Calu3 (cell line): Measurements from ENCODE around the gene CDH4. TPM values are rescaled to one million over a fixed set of nuclear protein-coding genes. Genes with fewer than 3 reads are reported as not detected.

ENCODE experiments used
- BruUV-seq: library from RNA; stranded (reverse); fragments of 400-500 nt; replicated peaks from 2 replicates; lab custom pipeline; 2021; lab: Mats Ljungman, UMichigan
- CTCF ChIA-PET: fragments of 300-600 bp; sonication (Branson Sonifier 250); formaldehyde crosslinking; loops from one replicate; lab custom pipeline; 2022; ENCODE audit warnings: antibody characterized with exemption; lab: Charles Lee
- DNase-seq: peaks from one replicate; pipeline ENCODE4 v3.0.0; 2022
- H3K27ac Mint-ChIP-seq: one replicate; pipeline ENCODE4 v1.8.0; 2022; ENCODE audit warnings: mixed read lengths; ENCODE audit not compliant: unreplicated experiment
- H3K27me3 Mint-ChIP-seq: one replicate; pipeline ENCODE4 v1.8.0; 2022; ENCODE audit warnings: mixed read lengths; ENCODE audit not compliant: unreplicated experiment
- H3K36me3 Mint-ChIP-seq: one replicate; pipeline ENCODE4 v1.8.0; 2022; ENCODE audit warnings: mild to moderate bottlenecking, moderate library complexity, mixed read lengths; ENCODE audit not compliant: insufficient read depth, unreplicated experiment
- H3K4me1 Mint-ChIP-seq: one replicate; pipeline ENCODE4 v1.8.0; 2022; ENCODE audit warnings: mild to moderate bottlenecking, low read depth, mixed read lengths; ENCODE audit not compliant: unreplicated experiment
- H3K4me3 Mint-ChIP-seq: one replicate; pipeline ENCODE4 v1.8.0; 2022; ENCODE audit warnings: mild to moderate bottlenecking, low read depth, moderate library complexity, mixed read lengths; ENCODE audit not compliant: unreplicated experiment
- H3K9me3 Mint-ChIP-seq: one replicate; pipeline ENCODE4 v1.8.0; 2022; ENCODE audit warnings: low read depth, mixed read lengths; ENCODE audit not compliant: unreplicated experiment
- intact Hi-C: fragments of 100-400 bp; cut with micrococcal nuclease; formaldehyde crosslinking; loops from one replicate; pipeline ENCODE4 v1.10.0; 2022; ENCODE audit not compliant: unreplicated experiment
- total RNA-seq: library from RNA; stranded (reverse); gene quantifications from 2 replicates; pipeline ENCODE4 v1.2.3, GENCODE V29; 2022
- TF ChIP-seq, protein P1 (sequence below): fragments of 200-600 bp; IDR thresholded peaks from one replicate; pipeline ENCODE4 v1.8.0; 2022; ENCODE audit warnings: antibody characterized with exemption; ENCODE audit not compliant: unreplicated experiment

The CDH4 gene
- total RNA-seq, 1 experiment from 2014 or later = not detected

DNA sequence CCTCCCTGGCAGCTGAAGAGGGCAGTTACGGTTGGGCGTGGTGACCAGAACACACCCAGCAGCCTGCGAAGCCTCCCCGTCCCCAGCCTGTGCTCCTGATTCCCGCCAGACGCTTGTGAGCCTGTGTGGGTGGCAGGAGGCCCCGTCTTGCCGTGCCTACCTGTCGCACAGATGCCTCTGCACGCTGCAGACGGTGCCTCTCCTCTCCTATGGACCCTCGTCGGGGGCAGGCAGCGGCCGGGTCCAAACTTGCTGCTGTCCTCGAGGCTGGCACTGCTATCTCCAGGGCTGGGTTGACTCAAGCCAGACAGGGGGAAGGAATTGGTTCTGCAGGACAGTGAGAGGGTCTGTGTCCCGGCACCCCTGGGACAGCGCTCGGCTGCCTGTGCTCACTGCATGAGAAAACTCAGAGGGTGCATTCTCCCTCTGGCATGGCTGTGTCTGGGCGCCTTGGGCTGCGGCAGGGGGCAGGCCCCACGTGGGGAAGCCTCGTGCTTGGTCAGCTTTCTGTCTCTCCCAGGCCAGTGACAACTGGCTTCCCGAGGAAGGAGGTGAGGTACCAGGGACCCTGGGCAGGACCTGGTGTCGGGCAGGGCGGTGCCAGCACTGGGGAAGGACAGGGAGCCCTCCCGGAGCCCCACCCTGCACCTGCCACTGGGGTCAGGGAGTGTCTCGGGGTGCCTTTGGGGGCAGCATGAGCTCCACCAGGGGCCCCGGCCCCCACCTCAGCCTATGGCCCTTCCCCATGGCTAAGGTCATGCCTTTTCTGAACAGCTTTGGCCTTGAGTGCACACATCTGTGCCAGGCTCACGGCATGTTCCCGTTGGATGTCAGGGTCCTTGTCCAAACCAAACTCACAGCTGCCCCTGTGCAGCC, 686.1 kb downstream of the CDH4 start:
- no peak for DNase-seq
- Mint-ChIP-seq H3K36me3 (peaks cover 6% of the 10 kb centered on the region), H3K4me1 (no peaks in the 10 kb centered on the region), H3K9me3 (no peaks in the 10 kb centered on the region), H3K27ac (no peak overlapping the region), H3K27me3 (no peaks in the 10 kb centered on the region), H3K4me3 (no peak overlapping the region)
- BruUV-seq = no TSS peak
- CTCF ChIA-PET = no interaction called here
- TF ChIP-seq, protein P1, sequence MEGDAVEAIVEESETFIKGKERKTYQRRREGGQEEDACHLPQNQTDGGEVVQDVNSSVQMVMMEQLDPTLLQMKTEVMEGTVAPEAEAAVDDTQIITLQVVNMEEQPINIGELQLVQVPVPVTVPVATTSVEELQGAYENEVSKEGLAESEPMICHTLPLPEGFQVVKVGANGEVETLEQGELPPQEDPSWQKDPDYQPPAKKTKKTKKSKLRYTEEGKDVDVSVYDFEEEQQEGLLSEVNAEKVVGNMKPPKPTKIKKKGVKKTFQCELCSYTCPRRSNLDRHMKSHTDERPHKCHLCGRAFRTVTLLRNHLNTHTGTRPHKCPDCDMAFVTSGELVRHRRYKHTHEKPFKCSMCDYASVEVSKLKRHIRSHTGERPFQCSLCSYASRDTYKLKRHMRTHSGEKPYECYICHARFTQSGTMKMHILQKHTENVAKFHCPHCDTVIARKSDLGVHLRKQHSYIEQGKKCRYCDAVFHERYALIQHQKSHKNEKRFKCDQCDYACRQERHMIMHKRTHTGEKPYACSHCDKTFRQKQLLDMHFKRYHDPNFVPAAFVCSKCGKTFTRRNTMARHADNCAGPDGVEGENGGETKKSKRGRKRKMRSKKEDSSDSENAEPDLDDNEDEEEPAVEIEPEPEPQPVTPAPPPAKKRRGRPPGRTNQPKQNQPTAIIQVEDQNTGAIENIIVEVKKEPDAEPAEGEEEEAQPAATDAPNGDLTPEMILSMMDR = no peak
- intact Hi-C loops = no loop called here

DNA sequence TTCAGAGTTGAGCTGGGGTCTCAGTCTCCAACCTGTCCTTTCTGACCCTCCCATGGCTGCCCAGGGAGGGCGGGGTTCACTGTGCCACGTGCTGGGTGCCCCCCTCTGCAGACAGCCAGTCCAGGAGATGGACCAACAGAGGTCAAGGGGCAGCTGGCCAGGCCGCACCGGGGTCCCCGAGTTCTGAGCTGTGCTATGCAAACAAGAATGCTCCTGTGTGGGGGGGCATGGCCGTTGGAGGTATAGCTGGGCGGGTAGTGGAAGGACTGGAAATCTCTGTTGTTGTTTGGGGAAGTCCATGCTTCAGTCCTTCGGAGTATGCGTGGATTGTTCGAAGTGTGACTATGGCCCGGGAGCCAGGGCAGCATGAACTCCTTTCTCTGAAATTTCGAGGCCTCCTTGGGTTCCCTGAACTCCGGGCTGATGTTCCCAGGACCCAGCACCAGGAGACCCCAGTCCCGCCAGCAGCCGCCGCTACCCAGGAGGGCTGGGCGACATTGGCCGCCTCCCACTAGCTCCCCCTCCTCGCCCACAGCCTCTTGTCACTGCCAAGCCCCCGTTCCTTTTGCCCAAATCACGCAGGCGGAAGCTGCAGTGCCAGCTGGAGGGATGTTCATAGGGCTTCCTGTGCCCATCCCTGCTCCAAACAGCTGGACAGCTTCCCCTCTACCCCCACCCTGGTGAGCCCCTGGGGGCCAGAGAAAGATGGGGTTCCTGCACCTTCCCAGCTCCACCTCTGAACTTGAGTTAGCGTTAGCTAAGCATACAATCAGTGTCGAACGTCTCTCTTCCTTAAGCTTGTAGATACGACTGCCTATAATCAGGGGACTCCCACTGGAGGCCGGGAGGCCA, 687.0 kb downstream of the CDH4 start:
- intact Hi-C loops = no loop called here
- no peak overlapping the region for H3K27ac Mint-ChIP-seq
- no peak overlapping the region for H3K4me3 Mint-ChIP-seq
- no peaks in the 10 kb centered on the region for H3K36me3 Mint-ChIP-seq
- no peak for DNase-seq
- CTCF ChIA-PET = no interaction called here
- no peaks in the 10 kb centered on the region for H3K9me3 Mint-ChIP-seq
- BruUV-seq = no TSS peak
- H3K27me3 Mint-ChIP-seq = no peaks in the 10 kb centered on the region
- no peaks in the 10 kb centered on the region for H3K4me1 Mint-ChIP-seq
- TF ChIP-seq, protein P1 = no peak

GRCh38 chr20:61939691-61940360, 687.8 kb downstream of the CDH4 start:
- CTCF ChIA-PET = no interaction called here
- no peaks in the 10 kb centered on the region for H3K9me3 Mint-ChIP-seq
- H3K4me3 Mint-ChIP-seq = no peak overlapping the region
- H3K4me1 Mint-ChIP-seq = no peaks in the 10 kb centered on the region
- intact Hi-C loops = no loop called here
- H3K27ac Mint-ChIP-seq = no peak overlapping the region
- no peaks in the 10 kb centered on the region for H3K27me3 Mint-ChIP-seq
- TF ChIP-seq, protein P1 = no peak
- H3K36me3 Mint-ChIP-seq = no peaks in the 10 kb centered on the region
- BruUV-seq = no TSS peak
- no peak for DNase-seq

GRCh38 chr20:61940491-61940890, 688.4 kb downstream of the CDH4 start:
- no peak for DNase-seq
- H3K4me3 Mint-ChIP-seq = no peak overlapping the region
- BruUV-seq = no TSS peak
- intact Hi-C loops = no loop called here
- TF ChIP-seq, protein P1 = no peak
- H3K9me3 Mint-ChIP-seq = no peaks in the 10 kb centered on the region
- CTCF ChIA-PET = no interaction called here
- no peak overlapping the region for H3K27ac Mint-ChIP-seq
- H3K36me3 Mint-ChIP-seq = peaks cover 4% of the 10 kb centered on the region
- H3K27me3 Mint-ChIP-seq = no peaks in the 10 kb centered on the region
- H3K4me1 Mint-ChIP-seq = no peaks in the 10 kb centered on the region
